Caco-2 (cell line): ENCODE data around the gene LAMC1. TPM values are rescaled to one million over a fixed set of nuclear protein-coding genes. Genes with fewer than 3 reads are reported as not detected.

Experiments used
- BruUV-seq: library from RNA; stranded (reverse); fragments of 400-500 nt; replicated peaks from 2 replicates; lab custom pipeline; 2021; lab: Mats Ljungman, UMichigan
- CTCF ChIA-PET: fragments of 300-600 bp; sonication (Branson Sonifier 250); formaldehyde crosslinking; loops from one replicate; lab custom pipeline; 2022; ENCODE audit warnings: antibody characterized with exemption; lab: Charles Lee
- POLR2A ChIA-PET: fragments of 300-600 bp; sonication (Branson Sonifier 250); formaldehyde crosslinking; loops from one replicate; lab custom pipeline; 2022; ENCODE audit warnings: antibody characterized with exemption; lab: Charles Lee
- DNase-seq, 2 experiments: peaks; one replicate each; pipeline versions ENCODE4 v3.0.0 to v3.0.0-alpha.2; 2020 to 2022
- H3K27me3 ChIP-seq: replicated peaks from 2 replicates; pipeline ENCODE4 v1.6.0; 2011; ENCODE audit warnings: low read length; ENCODE audit not compliant: control insufficient read depth, insufficient read depth
- H3K36me3 ChIP-seq: 2 replicates; pipeline ENCODE4 v1.5.1; 2011; ENCODE audit warnings: low read length; ENCODE audit not compliant: control insufficient read depth, insufficient read depth
- H3K4me1 ChIP-seq: fragments of 250-450 bp; sonication (Bioruptor Pico); 2 replicates; pipeline ENCODE4 v1.5.1; 2020; ENCODE audit warnings: mild to moderate bottlenecking
- H3K4me3 ChIP-seq: 2 replicates; pipeline ENCODE4 v1.5.1; 2011; ENCODE audit warnings: low read depth, mild to moderate bottlenecking, control low read depth, low read length
- H3K9me3 ChIP-seq: fragments of 250-450 bp; sonication (Bioruptor Pico); 2 replicates; pipeline ENCODE4 v1.5.1; 2020; ENCODE audit warnings: mild to moderate bottlenecking, moderate library complexity
- H3K27ac Mint-ChIP-seq: one replicate; pipeline ENCODE4 v1.8.0; 2022; ENCODE audit warnings: mixed read lengths; ENCODE audit not compliant: unreplicated experiment
- H3K27me3 Mint-ChIP-seq: one replicate; pipeline ENCODE4 v1.8.0; 2022; ENCODE audit warnings: mixed read lengths; ENCODE audit not compliant: insufficient read depth, unreplicated experiment
- H3K36me3 Mint-ChIP-seq: one replicate; pipeline ENCODE4 v1.8.0; 2022; ENCODE audit warnings: mild to moderate bottlenecking, mixed read lengths; ENCODE audit not compliant: insufficient read depth, unreplicated experiment
- H3K4me1 Mint-ChIP-seq: one replicate; pipeline ENCODE4 v1.8.0; 2022; ENCODE audit warnings: low read depth, mixed read lengths; ENCODE audit not compliant: unreplicated experiment
- H3K4me3 Mint-ChIP-seq: one replicate; pipeline ENCODE4 v1.8.0; 2022; ENCODE audit warnings: mild to moderate bottlenecking, moderate library complexity, mixed read lengths; ENCODE audit not compliant: unreplicated experiment
- H3K9me3 Mint-ChIP-seq: one replicate; pipeline ENCODE4 v1.8.0; 2022; ENCODE audit warnings: mixed read lengths; ENCODE audit not compliant: unreplicated experiment
- CTCF ChIP-seq, 2 experiments: fragments of 200-600 bp in 1 of 2; IDR thresholded peaks; 1 replicate in 1 of 2; 2 replicates in 1 of 2; pipeline versions ENCODE4 v1.5.1 to v1.8.0; 2011 to 2022; ENCODE audit warnings: antibody characterized with exemption in 1 of 2, control low read depth in 1 of 2, inconsistent platforms in 1 of 2, low read depth in 1 of 2, low read length in 1 of 2, mild to moderate bottlenecking in 1 of 2, moderate library complexity in 1 of 2; ENCODE audit not compliant: insufficient read depth in 1 of 2, severe bottlenecking in 1 of 2, unreplicated experiment in 1 of 2
- intact Hi-C: fragments of 100-400 bp; cut with micrococcal nuclease; formaldehyde crosslinking; loops from one replicate; pipeline ENCODE4 v1.10.0; 2022; ENCODE audit not compliant: unreplicated experiment
- total RNA-seq: library from RNA; stranded (reverse); gene quantifications from 2 replicates; pipeline ENCODE4 v1.2.3, GENCODE V29; 2022

LAMC1 gene
- total RNA-seq, 1 experiment from 2014 or later: 323 TPM

- Mint-ChIP-seq H3K9me3 (no peaks in the 10 kb centered on the region), H3K4me3 (no peak overlapping the region), H3K27ac (no peak overlapping the region), H3K27me3 (no peaks in the 10 kb centered on the region), H3K4me1 (peaks cover 23% of the 10 kb centered on the region), H3K36me3 (peaks cover 46% of the 10 kb centered on the region)
- Histone ChIP-seq H3K36me3 (no peaks in the 10 kb centered on the region), H3K4me1 (peaks cover 11% of the 10 kb centered on the region; the same call in 1 of the 2 replicates), H3K4me3 (no peak overlapping the region), H3K27me3 (no peaks in the 10 kb centered on the region), H3K9me3 (no peaks in the 10 kb centered on the region)
- intact Hi-C loops: no loop called here
- no peak for DNase-seq
- no peak for TF ChIP-seq CTCF (IDR thresholded peaks at IDR 0.05; ENCODE audit: insufficient read depth in 1 of 2, low read depth in 1 of 2, low read length in 1 of 2, severe bottlenecking in 1 of 2, unreplicated experiment in 1 of 2)
- ChIA-PET CTCF (no interaction called here), POLR2A (no interaction called here)
- BruUV-seq: no TSS peak
These were observed 121.5 kb downstream of the LAMC1 start for GRCh38 chr1:183144752-183145151.

GRCh38 chr1:183147735-183148134 lies 124.5 kb downstream of the LAMC1 start:
- intact Hi-C loops: no loop called here

GRCh38 chr1:183148599-183148998 lies 125.4 kb downstream of the LAMC1 start:
- intact Hi-C loops: no loop called here
- Histone ChIP-seq H3K4me1 (0 out of 2 replicates have a peak, but pooled peaks cover 4% of the 10 kb centered on the region), H3K9me3 (no peaks in the 10 kb centered on the region), H3K4me3 (no peak overlapping the region), H3K27me3 (no peaks in the 10 kb centered on the region), H3K36me3 (no peaks in the 10 kb centered on the region)
- peaks cover 18% of the 10 kb centered on the region for H3K36me3 Mint-ChIP-seq
- ChIA-PET CTCF (no interaction called here), POLR2A (no interaction called here)
- BruUV-seq: no TSS peak
- H3K4me1 Mint-ChIP-seq: peaks cover 18% of the 10 kb centered on the region
- TF ChIP-seq CTCF (IDR thresholded peaks at IDR 0.05; ENCODE audit: insufficient read depth in 1 of 2, low read depth in 1 of 2, low read length in 1 of 2, severe bottlenecking in 1 of 2, unreplicated experiment in 1 of 2): no peak
- no peak overlapping the region for H3K4me3 Mint-ChIP-seq
- H3K27me3 Mint-ChIP-seq: no peaks in the 10 kb centered on the region
- no peak overlapping the region for H3K27ac Mint-ChIP-seq
- DNase-seq: no peak
- no peaks in the 10 kb centered on the region for H3K9me3 Mint-ChIP-seq

More at GRCh38 chr1:183147735-183148134, 124.5 kb downstream of the LAMC1 start:
- no peaks in the 10 kb centered on the region for H3K9me3 Mint-ChIP-seq
- no peak for DNase-seq
- Histone ChIP-seq H3K36me3 (no peaks in the 10 kb centered on the region), H3K27me3 (no peaks in the 10 kb centered on the region), H3K4me1 (0 out of 2 replicates have a peak, but pooled peaks cover 4% of the 10 kb centered on the region), H3K9me3 (no peaks in the 10 kb centered on the region), H3K4me3 (no peak overlapping the region)
- TF ChIP-seq CTCF (IDR thresholded peaks at IDR 0.05; ENCODE audit: insufficient read depth in 1 of 2, low read depth in 1 of 2, low read length in 1 of 2, severe bottlenecking in 1 of 2, unreplicated experiment in 1 of 2): no peak
- H3K27me3 Mint-ChIP-seq: no peaks in the 10 kb centered on the region
- H3K4me1 Mint-ChIP-seq: peaks cover 18% of the 10 kb centered on the region
- POLR2A ChIA-PET: no interaction called here
- CTCF ChIA-PET: no interaction called here
- BruUV-seq: no TSS peak
- peak overlapping the region; percentile 24 for H3K27ac Mint-ChIP-seq
- no peak overlapping the region for H3K4me3 Mint-ChIP-seq
- peaks cover 25% of the 10 kb centered on the region for H3K36me3 Mint-ChIP-seq
